ENCODE measurements around the gene DGCR6L.
"Not testable (repeated sequence)": the region's sequence is repeated elsewhere in the genome, so short reads cannot be mapped to it uniquely, and the experiment has no call there.

Gene DGCR6L

DNA sequence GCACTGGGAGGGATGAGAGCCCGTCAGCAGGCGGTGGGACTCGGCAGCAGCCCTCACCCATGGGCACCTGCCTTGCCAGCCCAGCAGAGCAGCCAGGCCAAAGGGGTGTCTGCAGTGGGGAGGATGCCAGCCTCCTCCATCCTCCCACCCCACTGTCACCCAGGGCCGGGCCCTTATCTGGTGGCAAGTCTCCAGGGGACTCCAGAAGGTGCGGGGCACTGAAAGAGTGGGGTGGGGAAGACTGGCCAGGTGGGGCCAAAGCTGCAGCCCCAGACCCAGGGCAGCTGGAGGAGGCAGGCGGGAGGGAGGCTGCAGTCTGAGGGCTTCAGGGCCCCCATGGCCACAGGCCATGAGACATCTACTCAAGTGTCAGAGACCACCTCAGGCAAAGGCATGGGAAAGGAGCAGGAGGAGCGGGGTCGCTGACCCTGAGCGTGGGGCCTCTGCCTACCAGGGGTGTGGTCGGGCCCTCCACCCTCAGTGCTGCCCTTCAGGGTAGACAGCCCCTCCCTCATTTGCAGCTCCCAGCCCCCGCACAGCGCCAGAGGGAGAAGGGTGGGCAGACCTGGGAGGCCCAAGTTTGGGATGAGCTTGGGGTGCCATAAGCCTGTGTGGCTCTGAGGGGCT, 3.5 kb downstream of the DGCR6L start:
- no peak overlapping the region for H3K4me3 Mint-ChIP-seq
- no peaks in the 10 kb centered on the region for H3K27me3 Mint-ChIP-seq (ENCODE audit: low read depth)
- H3K9me3 Mint-ChIP-seq = no peaks in the 10 kb centered on the region
- no peak overlapping the region for H3K27ac Mint-ChIP-seq
- H3K4me1 Mint-ChIP-seq (ENCODE audit: low read depth) = peaks cover 24% of the 10 kb centered on the region
- no peaks in the 10 kb centered on the region for H3K36me3 Mint-ChIP-seq (ENCODE audit: low read depth)

- H3K36me3 Mint-ChIP-seq (ENCODE audit: low read depth) = no peaks in the 10 kb centered on the region
- H3K9me3 Mint-ChIP-seq = no peaks in the 10 kb centered on the region
- no peak overlapping the region for H3K27ac Mint-ChIP-seq
- H3K4me1 Mint-ChIP-seq (ENCODE audit: low read depth) = peaks cover 20% of the 10 kb centered on the region
- H3K4me3 Mint-ChIP-seq = no peak overlapping the region
- H3K27me3 Mint-ChIP-seq (ENCODE audit: low read depth) = no peaks in the 10 kb centered on the region
These were observed 4.3 kb downstream of the DGCR6L start for GRCh38 chr22:20315337-20316216.

DNA sequence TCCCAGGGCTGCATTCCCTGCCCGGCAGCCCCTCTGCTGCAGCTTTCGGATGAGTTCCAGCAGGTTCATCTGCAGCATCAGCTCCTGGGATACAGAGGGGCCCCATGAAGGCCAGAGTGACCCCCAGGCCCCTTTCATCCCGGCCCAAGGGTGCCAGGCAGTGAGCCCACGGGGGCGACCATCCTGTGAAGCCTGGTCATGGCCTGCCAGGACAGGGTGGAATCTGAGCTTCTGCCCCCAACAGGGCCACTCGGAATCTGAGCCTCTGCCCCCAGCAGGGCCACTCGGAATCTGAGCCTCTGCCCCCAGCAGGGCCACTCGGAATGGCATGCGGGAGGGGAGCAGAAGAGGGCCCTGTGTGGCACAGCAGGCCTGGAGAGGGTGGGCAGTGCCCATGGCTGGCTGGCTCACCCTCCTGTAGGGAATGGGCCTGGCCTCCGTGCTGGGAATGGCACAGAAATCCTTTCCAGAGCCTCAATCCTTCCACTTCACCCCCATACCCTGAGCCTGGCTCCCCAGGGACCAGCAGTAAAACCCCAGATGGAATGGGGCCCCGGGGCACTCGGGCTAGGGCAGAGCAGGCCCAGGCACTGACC, 5.0 kb downstream of the DGCR6L start:
- not testable (repeated sequence) for H3K36me3 Mint-ChIP-seq (ENCODE audit: low read depth); H3K4me3 Mint-ChIP-seq; H3K9me3 Mint-ChIP-seq; H3K27ac Mint-ChIP-seq; H3K27me3 Mint-ChIP-seq (ENCODE audit: low read depth)
- peaks cover 18% of the 10 kb centered on the region for H3K4me1 Mint-ChIP-seq (ENCODE audit: low read depth)

DNA sequence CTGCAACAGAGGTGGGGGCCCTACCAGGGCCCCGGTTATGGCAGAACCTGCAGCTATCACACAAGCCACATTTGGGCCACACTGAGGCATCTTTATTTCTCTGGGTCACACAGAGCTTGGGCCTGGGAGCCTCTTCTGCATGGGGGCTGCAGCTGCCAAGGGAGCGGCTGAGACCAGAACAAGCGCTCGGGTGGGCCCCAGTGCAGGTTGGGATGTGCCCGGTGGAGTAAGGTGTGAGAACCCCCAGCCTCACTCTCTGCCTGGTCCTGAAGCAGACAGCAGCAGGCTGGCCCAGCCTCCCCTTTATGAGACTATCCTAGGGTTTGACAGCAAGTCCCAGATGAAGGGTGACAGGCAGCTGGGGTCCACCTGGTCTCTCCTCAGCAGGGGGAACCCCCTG, 5.7 kb downstream of the DGCR6L start:
- H3K9me3 Mint-ChIP-seq; H3K4me3 Mint-ChIP-seq; H3K27ac Mint-ChIP-seq; H3K27me3 Mint-ChIP-seq (ENCODE audit: low read depth); H3K36me3 Mint-ChIP-seq (ENCODE audit: low read depth): not testable (repeated sequence)
- H3K4me1 Mint-ChIP-seq (ENCODE audit: low read depth) = peaks cover 16% of the 10 kb centered on the region

DNA sequence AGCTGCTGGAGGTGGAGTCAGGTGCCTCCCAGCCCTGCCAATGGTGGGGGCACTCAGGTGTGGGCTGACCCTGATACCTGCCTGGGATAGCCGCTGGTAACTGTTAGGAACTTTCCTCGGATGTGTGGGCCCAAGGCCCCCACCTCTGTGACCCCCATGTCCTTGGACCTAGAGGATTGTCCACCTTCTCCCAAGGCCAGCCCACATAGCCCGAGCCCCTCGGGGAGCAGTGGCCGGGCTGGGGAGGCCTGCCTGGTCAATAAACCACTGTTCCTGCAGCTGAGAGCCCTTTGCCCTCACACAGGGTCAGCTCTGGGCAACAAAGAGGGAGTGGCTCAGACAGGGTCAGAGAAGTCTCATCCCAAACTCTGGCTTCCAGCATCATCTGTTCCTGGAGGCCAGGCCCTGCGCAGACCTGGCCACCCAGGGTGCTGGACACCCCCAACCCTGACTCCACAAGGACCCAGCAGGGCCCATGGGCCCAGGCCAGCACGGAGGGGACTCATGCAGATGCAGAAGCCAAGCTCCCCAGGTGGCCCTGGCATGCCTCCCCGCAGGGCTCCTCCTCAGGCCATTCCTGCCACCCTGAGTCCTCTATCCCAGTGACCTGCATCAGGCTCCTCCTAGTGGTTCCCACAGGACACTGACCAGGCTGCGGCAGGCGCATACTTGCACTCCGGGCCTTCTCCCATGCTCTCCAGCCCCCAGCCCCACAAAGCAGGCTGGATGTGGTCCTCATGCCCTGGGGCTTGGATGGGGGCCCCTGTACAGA, 6.4 kb downstream of the DGCR6L start:
- H3K27me3 Mint-ChIP-seq (ENCODE audit: low read depth); H3K4me3 Mint-ChIP-seq; H3K9me3 Mint-ChIP-seq; H3K36me3 Mint-ChIP-seq (ENCODE audit: low read depth); H3K27ac Mint-ChIP-seq: not testable (repeated sequence)
- peaks cover 14% of the 10 kb centered on the region for H3K4me1 Mint-ChIP-seq (ENCODE audit: low read depth)

DNA sequence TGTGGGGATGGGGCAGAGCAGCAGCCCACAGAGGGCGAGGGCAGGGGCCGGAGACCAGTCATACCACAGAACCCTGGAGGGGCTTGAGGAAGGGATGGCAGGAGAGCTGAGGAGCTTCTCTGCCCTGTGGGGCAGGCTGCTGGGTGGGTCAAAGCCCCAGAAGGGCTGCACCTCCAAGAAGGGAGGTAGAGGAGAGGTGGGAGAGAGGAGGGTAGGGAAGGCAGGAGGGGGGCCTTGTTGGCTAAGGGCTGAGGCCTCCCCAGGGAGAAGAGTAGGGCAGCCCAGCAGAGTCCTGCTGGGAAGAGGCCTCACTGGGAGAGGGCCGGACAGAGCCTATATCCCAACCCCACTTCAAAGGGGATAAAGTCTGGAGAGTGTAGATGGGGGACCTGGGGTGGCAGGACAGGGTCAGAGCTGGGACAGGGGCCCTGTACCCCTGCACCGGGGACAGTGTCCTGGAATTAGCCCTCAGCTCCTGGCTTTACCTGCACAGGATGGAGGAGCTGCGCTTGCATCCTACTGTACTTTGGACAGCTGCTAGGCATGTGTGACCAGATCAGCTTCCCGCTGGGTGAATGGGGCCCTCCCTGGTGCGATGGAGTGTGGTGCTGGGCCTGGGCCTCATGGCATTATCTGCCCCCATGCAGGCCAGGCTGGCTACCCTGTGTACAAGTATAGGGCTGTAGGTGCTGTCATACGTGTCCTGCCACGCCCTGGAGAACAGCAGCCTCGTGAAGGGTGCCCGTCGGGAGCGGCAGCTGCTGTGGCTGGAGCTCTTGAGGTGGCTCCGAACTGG, 7.3 kb downstream of the DGCR6L start:
- Mint-ChIP-seq H3K27me3 (ENCODE audit: low read depth) (no peaks in the 10 kb centered on the region), H3K27ac (no peak overlapping the region), H3K4me1 (ENCODE audit: low read depth) (peaks cover 5% of the 10 kb centered on the region), H3K4me3 (no peak overlapping the region), H3K36me3 (ENCODE audit: low read depth) (no peaks in the 10 kb centered on the region), H3K9me3 (no peaks in the 10 kb centered on the region)

GRCh38 chr22:20311249-20312062, 8.4 kb downstream of the DGCR6L start:
- H3K4me3 Mint-ChIP-seq; H3K27ac Mint-ChIP-seq; H3K4me1 Mint-ChIP-seq (ENCODE audit: low read depth); H3K9me3 Mint-ChIP-seq; H3K36me3 Mint-ChIP-seq (ENCODE audit: low read depth); H3K27me3 Mint-ChIP-seq (ENCODE audit: low read depth): not testable (repeated sequence)

- H3K4me1 Mint-ChIP-seq (ENCODE audit: low read depth) = not testable (repeated sequence)
These were observed 9.1 kb downstream of the DGCR6L start for GRCh38 chr22:20310773-20311172.

GRCh38 chr22:20310180-20310579, 9.7 kb downstream of the DGCR6L start:
- H3K9me3 Mint-ChIP-seq, H3K27ac Mint-ChIP-seq: not testable (repeated sequence)

More at GRCh38 chr22:20310773-20311172, 9.1 kb downstream of the DGCR6L start:
- not testable (repeated sequence) for H3K9me3 Mint-ChIP-seq; H3K36me3 Mint-ChIP-seq (ENCODE audit: low read depth); H3K27ac Mint-ChIP-seq; H3K4me3 Mint-ChIP-seq; H3K27me3 Mint-ChIP-seq (ENCODE audit: low read depth)

DNA sequence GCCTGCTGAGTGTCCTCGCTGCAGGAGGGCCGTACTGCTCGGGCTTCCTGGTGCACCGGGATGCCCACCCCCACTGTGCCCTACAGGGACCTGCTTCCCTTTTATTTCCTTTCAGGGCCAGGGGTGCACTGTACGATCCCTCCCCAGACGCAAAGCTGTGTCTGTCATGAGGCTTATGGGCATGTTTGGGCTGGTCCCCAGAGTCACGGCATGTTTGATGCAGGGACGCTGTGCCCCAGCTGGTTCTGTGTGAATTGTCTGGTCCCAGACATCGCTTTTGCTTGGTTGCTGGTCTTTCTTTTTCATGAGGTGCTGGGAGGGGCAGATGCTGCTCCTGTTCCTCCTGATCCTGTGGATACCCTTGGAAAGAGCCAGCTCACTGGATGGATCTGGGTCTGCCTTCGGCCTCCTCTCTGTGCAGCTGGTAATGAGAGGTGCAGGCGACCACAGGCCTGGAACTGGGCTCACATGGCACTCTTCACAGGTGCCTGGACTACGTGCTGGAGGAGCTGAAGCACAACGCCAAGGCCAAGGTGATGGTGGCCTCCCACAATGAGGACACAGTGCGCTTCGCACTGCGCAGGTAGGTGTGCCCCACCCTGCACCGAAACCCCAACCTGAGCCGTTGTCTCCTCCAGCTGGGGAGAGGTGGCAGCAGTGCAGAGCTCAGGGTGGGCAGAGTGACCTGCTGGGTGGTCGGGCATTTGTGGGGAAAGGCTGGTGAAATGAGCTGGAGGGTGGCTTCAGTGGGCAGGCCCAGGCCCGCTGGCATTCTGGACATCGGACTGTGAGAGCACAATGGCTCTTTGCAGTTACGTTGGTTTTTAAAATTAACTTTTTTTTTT, 10.8 kb downstream of the DGCR6L start:
- not testable (repeated sequence) for H3K27ac Mint-ChIP-seq; H3K9me3 Mint-ChIP-seq; H3K36me3 Mint-ChIP-seq (ENCODE audit: low read depth); H3K4me1 Mint-ChIP-seq (ENCODE audit: low read depth); H3K27me3 Mint-ChIP-seq (ENCODE audit: low read depth); H3K4me3 Mint-ChIP-seq

More at GRCh38 chr22:20310180-20310579, 9.7 kb downstream of the DGCR6L start:
- H3K4me1 Mint-ChIP-seq (ENCODE audit: low read depth); H3K4me3 Mint-ChIP-seq; H3K27me3 Mint-ChIP-seq (ENCODE audit: low read depth); H3K36me3 Mint-ChIP-seq (ENCODE audit: low read depth): not testable (repeated sequence)

DNA sequence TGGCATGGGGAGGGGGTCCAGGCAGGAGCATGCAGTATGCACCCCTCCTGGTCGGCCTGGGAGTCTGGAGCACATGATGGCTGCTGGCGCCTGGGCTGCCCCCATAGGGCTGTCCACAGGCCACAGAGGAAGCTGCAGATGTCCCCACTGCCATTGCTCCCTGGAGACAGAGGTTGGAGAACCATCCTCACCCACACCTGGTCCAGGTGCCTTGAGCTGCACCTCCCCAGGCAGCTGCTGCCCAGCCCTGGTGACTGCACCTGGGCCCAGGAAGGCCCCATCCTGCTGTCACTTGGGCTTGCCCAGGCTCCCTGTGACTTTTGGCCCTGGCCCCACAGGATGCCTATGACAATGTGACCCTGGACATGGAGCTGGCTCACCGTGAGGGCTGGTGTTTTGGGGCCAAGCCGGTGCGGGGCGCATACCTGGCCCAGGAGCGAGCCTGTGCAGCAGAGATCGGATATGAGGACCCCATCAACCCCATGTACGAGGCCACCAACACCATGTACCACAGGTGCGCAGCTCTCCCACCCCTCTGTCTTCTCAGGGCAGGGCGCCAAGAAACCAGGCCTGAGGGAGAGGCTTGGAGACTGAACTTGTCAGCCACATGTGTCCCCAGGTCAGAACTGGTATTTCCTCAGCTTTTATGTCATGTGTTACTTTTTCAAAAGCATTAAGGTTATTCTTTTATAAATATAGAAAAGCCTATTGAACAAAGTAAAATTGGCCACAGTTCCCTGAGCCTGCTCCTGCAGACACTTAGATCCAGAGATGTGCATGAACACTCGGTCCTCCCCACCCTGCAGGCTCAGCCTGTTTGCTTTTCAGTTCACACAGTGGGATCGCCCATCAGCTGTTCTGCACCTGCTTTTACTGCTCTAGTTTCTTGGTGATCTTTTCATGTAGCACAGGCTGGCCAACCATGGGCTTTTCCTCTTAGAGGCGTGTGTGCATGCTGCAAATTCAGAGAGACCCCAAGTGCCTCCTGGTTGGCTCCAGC, 12.1 kb downstream of the DGCR6L start:
- not testable (repeated sequence) for H3K36me3 Mint-ChIP-seq (ENCODE audit: low read depth); H3K27me3 Mint-ChIP-seq (ENCODE audit: low read depth); H3K27ac Mint-ChIP-seq; H3K9me3 Mint-ChIP-seq; H3K4me1 Mint-ChIP-seq (ENCODE audit: low read depth); H3K4me3 Mint-ChIP-seq

Data from T-helper 1 cell treated with Interleukin-12 subunit alpha and Interleukin-12 subunit beta and Interleukin-4 antibody, amounts not matched to agents 30 μg/mL and 1 μg/mL, for 36 hours (primary cell).